ENCODE measurements around the gene FGFR2.

The FGFR2 gene

DNA sequence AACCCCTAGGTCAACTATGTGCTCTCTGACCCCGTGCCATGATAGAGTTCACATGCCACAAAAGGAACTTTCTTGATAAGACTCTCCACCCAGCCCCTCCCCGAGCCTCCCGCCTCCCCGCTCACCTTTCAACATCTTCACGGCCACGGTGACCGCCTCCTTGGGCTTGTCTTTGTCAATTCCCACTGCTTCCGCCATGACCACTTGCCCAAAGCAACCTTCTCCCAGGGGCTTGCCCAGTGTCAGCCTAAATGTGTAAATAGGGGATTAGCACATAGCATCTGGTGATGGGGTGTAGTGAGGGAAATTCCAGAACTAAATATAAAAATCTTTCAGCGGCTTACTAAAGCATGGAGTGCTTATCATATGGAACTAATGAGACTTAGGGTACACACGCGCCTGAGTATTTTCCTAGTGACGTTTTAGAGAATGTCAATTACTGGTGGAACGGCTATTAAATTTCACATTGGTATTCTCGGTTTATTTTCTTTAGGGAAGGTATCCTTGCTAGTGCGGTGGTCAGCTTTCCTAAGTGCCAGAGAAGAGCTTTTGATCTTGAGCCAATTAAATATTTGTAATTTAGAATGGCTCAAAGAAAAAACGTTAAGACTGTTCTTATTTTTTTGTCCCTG, 97.4 kb downstream of the FGFR2 start:
- no peak overlapping the region for H3K4me3 ChIP-seq (IDR thresholded peaks at IDR 0.05; ENCODE audit: insufficient read depth, low read depth, low read length)
- H3K9ac ChIP-seq, result no peak overlapping the region
- TF ChIP-seq, protein P1, sequence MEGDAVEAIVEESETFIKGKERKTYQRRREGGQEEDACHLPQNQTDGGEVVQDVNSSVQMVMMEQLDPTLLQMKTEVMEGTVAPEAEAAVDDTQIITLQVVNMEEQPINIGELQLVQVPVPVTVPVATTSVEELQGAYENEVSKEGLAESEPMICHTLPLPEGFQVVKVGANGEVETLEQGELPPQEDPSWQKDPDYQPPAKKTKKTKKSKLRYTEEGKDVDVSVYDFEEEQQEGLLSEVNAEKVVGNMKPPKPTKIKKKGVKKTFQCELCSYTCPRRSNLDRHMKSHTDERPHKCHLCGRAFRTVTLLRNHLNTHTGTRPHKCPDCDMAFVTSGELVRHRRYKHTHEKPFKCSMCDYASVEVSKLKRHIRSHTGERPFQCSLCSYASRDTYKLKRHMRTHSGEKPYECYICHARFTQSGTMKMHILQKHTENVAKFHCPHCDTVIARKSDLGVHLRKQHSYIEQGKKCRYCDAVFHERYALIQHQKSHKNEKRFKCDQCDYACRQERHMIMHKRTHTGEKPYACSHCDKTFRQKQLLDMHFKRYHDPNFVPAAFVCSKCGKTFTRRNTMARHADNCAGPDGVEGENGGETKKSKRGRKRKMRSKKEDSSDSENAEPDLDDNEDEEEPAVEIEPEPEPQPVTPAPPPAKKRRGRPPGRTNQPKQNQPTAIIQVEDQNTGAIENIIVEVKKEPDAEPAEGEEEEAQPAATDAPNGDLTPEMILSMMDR (conservative IDR thresholded peaks at IDR 0.05; ENCODE audit: low read depth, low read length), result no peak
- H4K20me1 ChIP-seq (ENCODE audit: insufficient read depth), result no peaks in the 10 kb centered on the region
- H3K27me3 ChIP-seq (ENCODE audit: insufficient read depth, low read depth), result no peaks in the 10 kb centered on the region
- H3K27ac ChIP-seq, result no peak overlapping the region
- no peaks in the 10 kb centered on the region for H3K79me2 ChIP-seq (ENCODE audit: insufficient read depth, low read depth)
- no peak overlapping the region for H2AFZ ChIP-seq (ENCODE audit: low read depth)
- H3K4me2 ChIP-seq, result no peak overlapping the region
- H3K36me3 ChIP-seq (ENCODE audit: insufficient read depth), result no peaks in the 10 kb centered on the region
- H3K4me1 ChIP-seq (ENCODE audit: low read depth, poor library complexity, severe bottlenecking), result no peaks in the 10 kb centered on the region

DNA sequence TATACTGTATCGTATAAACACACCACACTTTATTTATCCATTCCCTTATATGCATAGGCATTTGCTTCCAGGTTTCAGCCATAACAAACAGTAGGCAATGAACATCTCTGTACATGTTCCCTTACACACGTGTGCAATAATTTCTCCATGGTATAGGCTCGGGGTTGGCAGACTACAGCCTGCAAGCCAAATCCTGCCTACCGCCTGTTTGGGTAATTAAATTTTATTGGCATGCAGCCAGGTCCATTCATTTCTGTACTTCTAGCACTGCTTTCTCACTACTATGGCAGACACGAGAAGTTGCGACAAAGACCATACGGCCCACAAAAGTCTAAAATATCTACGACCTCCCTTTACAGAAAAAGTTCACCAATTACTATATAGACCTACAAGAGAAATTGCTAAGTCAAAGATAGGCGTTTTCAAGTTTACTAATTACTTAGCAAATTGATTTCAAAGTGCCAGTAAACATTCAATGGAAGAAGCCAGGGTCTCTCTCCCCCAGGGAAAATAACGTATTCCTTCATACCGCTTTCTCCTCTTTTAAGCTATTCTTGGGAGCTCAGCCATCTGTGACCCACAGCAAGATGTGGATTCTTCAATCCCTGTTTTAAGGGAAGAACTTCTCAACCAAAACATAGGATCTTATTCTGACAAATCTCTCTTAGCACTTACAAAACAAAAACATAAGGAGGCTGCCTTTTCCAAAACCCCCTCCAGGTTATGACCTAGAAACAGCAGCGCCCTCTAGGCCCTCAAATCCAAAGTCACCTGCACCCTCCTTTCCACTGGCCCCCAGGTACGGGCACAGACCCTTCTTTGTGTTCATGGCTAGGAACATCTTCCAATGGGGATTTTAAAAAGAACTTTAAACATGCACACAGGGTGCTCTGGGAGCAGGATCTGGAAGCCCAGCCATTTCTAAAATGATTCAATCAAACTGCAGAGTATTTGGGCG, 100.5 kb downstream of the FGFR2 start:
- H4K20me1 ChIP-seq (ENCODE audit: insufficient read depth), result no peaks in the 10 kb centered on the region
- TF ChIP-seq, protein P1 (conservative IDR thresholded peaks at IDR 0.05; ENCODE audit: low read depth, low read length), result no peak; the same call in 1 of the 2 replicates
- no peaks in the 10 kb centered on the region for H3K27me3 ChIP-seq (ENCODE audit: insufficient read depth, low read depth)
- no peak overlapping the region for H2AFZ ChIP-seq (ENCODE audit: low read depth)
- H3K4me1 ChIP-seq (ENCODE audit: low read depth, poor library complexity, severe bottlenecking), result peaks cover 6% of the 10 kb centered on the region
- no peak overlapping the region for H3K9ac ChIP-seq
- H3K27ac ChIP-seq, result no peak overlapping the region
- no peak overlapping the region for H3K4me3 ChIP-seq (IDR thresholded peaks at IDR 0.05; ENCODE audit: insufficient read depth, low read depth, low read length)
- no peak overlapping the region for H3K4me2 ChIP-seq
- no peaks in the 10 kb centered on the region for H3K36me3 ChIP-seq (ENCODE audit: insufficient read depth)
- no peaks in the 10 kb centered on the region for H3K79me2 ChIP-seq (ENCODE audit: insufficient read depth, low read depth)

DNA sequence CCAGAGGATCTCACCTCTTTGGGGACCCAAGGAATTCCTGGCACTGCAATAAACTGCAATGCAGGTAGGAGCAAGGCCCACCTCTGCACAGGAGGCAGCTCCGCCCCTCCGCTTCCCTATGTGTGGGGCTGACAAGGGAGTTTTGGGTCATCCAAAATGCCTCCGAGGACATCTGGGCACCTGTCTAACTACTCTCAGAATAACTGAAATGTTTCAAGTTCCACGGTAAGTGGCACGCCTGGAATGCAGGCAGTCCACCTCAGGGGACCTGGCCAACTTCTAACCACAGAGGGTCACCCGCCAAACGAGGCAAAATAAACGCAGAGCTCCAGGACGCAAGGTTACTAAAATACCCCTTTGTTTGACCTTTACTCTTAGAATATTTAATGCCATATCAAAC, 102.5 kb downstream of the FGFR2 start:
- no peaks in the 10 kb centered on the region for H3K36me3 ChIP-seq (ENCODE audit: insufficient read depth)
- H3K27ac ChIP-seq, result no peak overlapping the region
- no peak overlapping the region for H3K9ac ChIP-seq
- TF ChIP-seq, protein P1 (conservative IDR thresholded peaks at IDR 0.05; ENCODE audit: low read depth, low read length), result no peak
- no peak overlapping the region for H3K4me2 ChIP-seq
- no peaks in the 10 kb centered on the region for H4K20me1 ChIP-seq (ENCODE audit: insufficient read depth)
- peaks cover 11% of the 10 kb centered on the region for H3K4me1 ChIP-seq (ENCODE audit: low read depth, poor library complexity, severe bottlenecking)
- H3K27me3 ChIP-seq (ENCODE audit: insufficient read depth, low read depth), result no peaks in the 10 kb centered on the region
- H3K4me3 ChIP-seq (IDR thresholded peaks at IDR 0.05; ENCODE audit: insufficient read depth, low read depth, low read length), result no peak overlapping the region
- H3K79me2 ChIP-seq (ENCODE audit: insufficient read depth, low read depth), result no peaks in the 10 kb centered on the region
- H2AFZ ChIP-seq (ENCODE audit: low read depth), result no peak overlapping the region

DNA sequence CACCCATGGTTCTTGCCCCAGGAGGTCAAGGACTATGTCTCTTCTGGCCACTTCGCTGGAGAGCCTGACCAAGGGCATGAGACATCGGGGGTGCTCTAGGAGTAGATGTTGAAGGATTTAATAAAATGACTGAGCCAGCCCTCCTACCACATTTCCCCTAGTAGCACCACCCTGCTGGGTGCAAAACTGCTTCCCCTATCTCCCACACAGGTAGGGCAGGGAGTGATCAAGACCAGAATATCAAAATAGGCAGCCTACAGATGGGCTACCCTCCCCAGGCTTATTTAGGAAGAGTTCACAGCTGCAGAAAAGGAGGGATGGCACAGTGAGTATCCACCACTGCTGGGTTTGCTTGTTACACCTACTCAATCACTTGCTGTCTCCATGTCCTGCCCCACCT, 103.9 kb downstream of the FGFR2 start:
- no peak overlapping the region for H3K4me2 ChIP-seq
- no peaks in the 10 kb centered on the region for H3K36me3 ChIP-seq (ENCODE audit: insufficient read depth)
- H3K79me2 ChIP-seq (ENCODE audit: insufficient read depth, low read depth), result no peaks in the 10 kb centered on the region
- H4K20me1 ChIP-seq (ENCODE audit: insufficient read depth), result no peaks in the 10 kb centered on the region
- H2AFZ ChIP-seq (ENCODE audit: low read depth), result no peak overlapping the region
- peaks cover 11% of the 10 kb centered on the region for H3K4me1 ChIP-seq (ENCODE audit: low read depth, poor library complexity, severe bottlenecking)
- H3K4me3 ChIP-seq (IDR thresholded peaks at IDR 0.05; ENCODE audit: insufficient read depth, low read depth, low read length), result no peak overlapping the region
- TF ChIP-seq, protein P1 (conservative IDR thresholded peaks at IDR 0.05; ENCODE audit: low read depth, low read length), result no peak
- H3K27ac ChIP-seq, result no peak overlapping the region
- H3K9ac ChIP-seq, result no peak overlapping the region
- no peaks in the 10 kb centered on the region for H3K27me3 ChIP-seq (ENCODE audit: insufficient read depth, low read depth)
